HepG2 (cell line): ENCODE results near the gene TSHZ2. TPM values are rescaled to one million over a fixed set of nuclear protein-coding genes. Genes with fewer than 3 reads are reported as not detected.

Source experiments
- AHR ChIP-seq: IDR thresholded peaks from 2 replicates; pipeline ENCODE4 v1.6.1; 2018; ENCODE audit warnings: missing genetic modification reagents, missing compliant biosample characterization
- CBX1 ChIP-seq: IDR thresholded peaks from one replicate; pipeline ENCODE4 v1.6.1; 2016; ENCODE audit warnings: antibody characterized with exemption, low read depth
- DNMT3B ChIP-seq: conservative IDR thresholded peaks from 2 replicates; pipeline ENCODE4 v1.6.1; 2016; ENCODE audit warnings: missing biosample characterization, control low read depth
- ETV5 ChIP-seq: IDR thresholded peaks from 2 replicates; pipeline ENCODE4 v1.6.1; 2018; ENCODE audit warnings: missing biosample characterization, missing genetic modification reagents, inconsistent platforms, borderline replicate concordance
- FOXK1 ChIP-seq: sonication (generic); formaldehyde crosslinking; IDR thresholded peaks from 2 replicates; pipeline ENCODE4 v1.4.0; 2020; ENCODE audit warnings: low read depth, missing genetic modification reagents, borderline replicate concordance
- JUN ChIP-seq: sonication (generic); formaldehyde crosslinking; IDR thresholded peaks from 2 replicates; pipeline ENCODE4 v1.4.0; 2020; ENCODE audit warnings: mild to moderate bottlenecking, missing genetic modification reagents
- KDM3A ChIP-seq: IDR thresholded peaks from 2 replicates; pipeline ENCODE4 v1.6.1; 2018; ENCODE audit warnings: low read depth, missing compliant biosample characterization
- MXD4 ChIP-seq: IDR thresholded peaks from 2 replicates; pipeline ENCODE4 v1.6.1; 2016; ENCODE audit warnings: mild to moderate bottlenecking, missing biosample characterization, missing genetic modification reagents
- NBN ChIP-seq: fragments of 450-650 bp; conservative IDR thresholded peaks from 2 replicates; pipeline ENCODE4 v1.6.1; 2017
- NCOA2 ChIP-seq: sonication (generic); formaldehyde crosslinking; IDR thresholded peaks from 2 replicates; pipeline ENCODE4 v1.8.0; 2022; ENCODE audit warnings: inconsistent platforms
- PREB ChIP-seq: sonication (generic); formaldehyde crosslinking; IDR thresholded peaks from 2 replicates; pipeline ENCODE4 v1.4.0; 2020; ENCODE audit warnings: missing genetic modification reagents
- PRMT3 ChIP-seq: sonication (generic); formaldehyde crosslinking; IDR thresholded peaks from 2 replicates; pipeline ENCODE4 v1.8.1; 2022; ENCODE audit warnings: low read depth, mild to moderate bottlenecking, moderate library complexity, missing genetic modification reagents, borderline replicate concordance
- RCOR2 ChIP-seq: IDR thresholded peaks from 2 replicates; pipeline ENCODE4 v1.6.1; 2016; ENCODE audit warnings: missing biosample characterization, missing genetic modification reagents
- REPIN1 ChIP-seq: sonication (generic); formaldehyde crosslinking; IDR thresholded peaks from 2 replicates; pipeline ENCODE4 v1.8.0; 2022; ENCODE audit warnings: missing genetic modification reagents, low read depth, mild to moderate bottlenecking, borderline replicate concordance
- TEF ChIP-seq: sonication (generic); formaldehyde crosslinking; IDR thresholded peaks from 2 replicates; pipeline ENCODE4 v1.5.0; 2020; ENCODE audit warnings: missing genetic modification reagents
- ZFP41 ChIP-seq: sonication (generic); formaldehyde crosslinking; IDR thresholded peaks from 2 replicates; pipeline ENCODE4 v1.4.0; 2020; ENCODE audit warnings: mild to moderate bottlenecking, missing genetic modification reagents, borderline replicate concordance
- ZFP82 ChIP-seq: sonication (generic); formaldehyde crosslinking; IDR thresholded peaks from 2 replicates; pipeline ENCODE4 v1.5.1; 2020; ENCODE audit warnings: mild to moderate bottlenecking, missing genetic modification reagents, borderline replicate concordance
- ZNF432 ChIP-seq: sonication (generic); formaldehyde crosslinking; IDR thresholded peaks from 2 replicates; pipeline ENCODE4 v1.5.0; 2020; ENCODE audit warnings: missing genetic modification reagents, mild to moderate bottlenecking, borderline replicate concordance
- ZNF768 ChIP-seq: sonication (generic); formaldehyde crosslinking; IDR thresholded peaks from 2 replicates; pipeline ENCODE4 v1.4.0; 2020; ENCODE audit warnings: missing genetic modification reagents
- polyA plus RNA-seq, 8 experiments: library from polyadenylated mRNA; depleted of rRNA in 3 of 8; stranded (reverse) in 7 of 8; unstranded in 1 of 8; fragments of >200 nt; fragmentation: Illumina TruSeq in 4 of 8; extraction: Trizol in 4 of 8; gene quantifications; 2 replicates each; pipeline versions ENCODE4 v1.2.1 to v1.2.3, GENCODE V29; 2011 to 2016; ENCODE audit warnings: low read depth in 4 of 8, missing spikeins in 1 of 8, mixed read lengths in 1 of 8; ENCODE audit not compliant: insufficient read depth in 1 of 8
- total RNA-seq, 5 experiments: library from RNA; depleted of rRNA; stranded (reverse); fragments of >200 nt; fragmentation: Illumina TruSeq; extraction: Trizol; gene quantifications; 2 replicates each; pipeline ENCODE4 v1.2.3, GENCODE V29; 2016; ENCODE audit warnings: low read depth in 1 of 5
- TF ChIP-seq, protein P1 (sequence below): sonication (generic); formaldehyde crosslinking; IDR thresholded peaks from 2 replicates; pipeline ENCODE4 v1.8.0; 2022; ENCODE audit warnings: mild to moderate bottlenecking, missing genetic modification reagents; ENCODE audit not compliant: insufficient replicate concordance
- TF ChIP-seq, protein P2 (sequence below): sonication (generic); formaldehyde crosslinking; IDR thresholded peaks from 2 replicates; pipeline ENCODE4 v1.4.0; 2020; ENCODE audit warnings: mild to moderate bottlenecking, missing genetic modification reagents
- TF ChIP-seq, protein P3 (sequence below): fragments of 450-650 bp; IDR thresholded peaks from 2 replicates; pipeline ENCODE4 v1.6.1; 2016

Gene TSHZ2
- total and polyA plus RNA-seq, 2 of the 13 experiments (the other 11 are each of a cell fraction or from before 2014, with no cell fraction given) = 0.01 TPM; not detected in 1

GRCh38 chr20:53513489-53514298, 541.5 kb downstream of the TSHZ2 start (continued):
- TF ChIP-seq TEF (CRISPR knock-in tag) (no peak), CBX1 (no peak), AHR (CRISPR knock-in tag) (no peak), REPIN1 (CRISPR knock-in tag) (peak; percentile 24; the same call in 1 of the 2 replicates), ETV5 (CRISPR knock-in tag) (no peak), NCOA2 (CRISPR knock-in tag) (0 out of 2 replicates have a peak, but pooled peaks have one; percentile 21), JUN (no peak), ZFP82 (CRISPR knock-in tag) (no peak), ZNF432 (no peak), PRMT3 (CRISPR knock-in tag) (no peak), NBN (no peak), KDM3A (no peak), MXD4 (CRISPR knock-in tag) (no peak), ZFP41 (CRISPR knock-in tag) (no peak), PREB (CRISPR knock-in tag) (no peak), ZNF768 (CRISPR knock-in tag) (no peak), FOXK1 (no peak), RCOR2 (CRISPR knock-in tag) (no peak), DNMT3B (CRISPR knock-in tag) (no peak)
- TF ChIP-seq, protein P1, sequence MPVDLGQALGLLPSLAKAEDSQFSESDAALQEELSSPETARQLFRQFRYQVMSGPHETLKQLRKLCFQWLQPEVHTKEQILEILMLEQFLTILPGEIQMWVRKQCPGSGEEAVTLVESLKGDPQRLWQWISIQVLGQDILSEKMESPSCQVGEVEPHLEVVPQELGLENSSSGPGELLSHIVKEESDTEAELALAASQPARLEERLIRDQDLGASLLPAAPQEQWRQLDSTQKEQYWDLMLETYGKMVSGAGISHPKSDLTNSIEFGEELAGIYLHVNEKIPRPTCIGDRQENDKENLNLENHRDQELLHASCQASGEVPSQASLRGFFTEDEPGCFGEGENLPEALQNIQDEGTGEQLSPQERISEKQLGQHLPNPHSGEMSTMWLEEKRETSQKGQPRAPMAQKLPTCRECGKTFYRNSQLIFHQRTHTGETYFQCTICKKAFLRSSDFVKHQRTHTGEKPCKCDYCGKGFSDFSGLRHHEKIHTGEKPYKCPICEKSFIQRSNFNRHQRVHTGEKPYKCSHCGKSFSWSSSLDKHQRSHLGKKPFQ (CRISPR knock-in tag) = no peak
- TF ChIP-seq, protein P2, sequence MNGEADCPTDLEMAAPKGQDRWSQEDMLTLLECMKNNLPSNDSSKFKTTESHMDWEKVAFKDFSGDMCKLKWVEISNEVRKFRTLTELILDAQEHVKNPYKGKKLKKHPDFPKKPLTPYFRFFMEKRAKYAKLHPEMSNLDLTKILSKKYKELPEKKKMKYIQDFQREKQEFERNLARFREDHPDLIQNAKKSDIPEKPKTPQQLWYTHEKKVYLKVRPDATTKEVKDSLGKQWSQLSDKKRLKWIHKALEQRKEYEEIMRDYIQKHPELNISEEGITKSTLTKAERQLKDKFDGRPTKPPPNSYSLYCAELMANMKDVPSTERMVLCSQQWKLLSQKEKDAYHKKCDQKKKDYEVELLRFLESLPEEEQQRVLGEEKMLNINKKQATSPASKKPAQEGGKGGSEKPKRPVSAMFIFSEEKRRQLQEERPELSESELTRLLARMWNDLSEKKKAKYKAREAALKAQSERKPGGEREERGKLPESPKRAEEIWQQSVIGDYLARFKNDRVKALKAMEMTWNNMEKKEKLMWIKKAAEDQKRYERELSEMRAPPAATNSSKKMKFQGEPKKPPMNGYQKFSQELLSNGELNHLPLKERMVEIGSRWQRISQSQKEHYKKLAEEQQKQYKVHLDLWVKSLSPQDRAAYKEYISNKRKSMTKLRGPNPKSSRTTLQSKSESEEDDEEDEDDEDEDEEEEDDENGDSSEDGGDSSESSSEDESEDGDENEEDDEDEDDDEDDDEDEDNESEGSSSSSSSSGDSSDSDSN (CRISPR knock-in tag) = no peak
- TF ChIP-seq, protein P3, sequence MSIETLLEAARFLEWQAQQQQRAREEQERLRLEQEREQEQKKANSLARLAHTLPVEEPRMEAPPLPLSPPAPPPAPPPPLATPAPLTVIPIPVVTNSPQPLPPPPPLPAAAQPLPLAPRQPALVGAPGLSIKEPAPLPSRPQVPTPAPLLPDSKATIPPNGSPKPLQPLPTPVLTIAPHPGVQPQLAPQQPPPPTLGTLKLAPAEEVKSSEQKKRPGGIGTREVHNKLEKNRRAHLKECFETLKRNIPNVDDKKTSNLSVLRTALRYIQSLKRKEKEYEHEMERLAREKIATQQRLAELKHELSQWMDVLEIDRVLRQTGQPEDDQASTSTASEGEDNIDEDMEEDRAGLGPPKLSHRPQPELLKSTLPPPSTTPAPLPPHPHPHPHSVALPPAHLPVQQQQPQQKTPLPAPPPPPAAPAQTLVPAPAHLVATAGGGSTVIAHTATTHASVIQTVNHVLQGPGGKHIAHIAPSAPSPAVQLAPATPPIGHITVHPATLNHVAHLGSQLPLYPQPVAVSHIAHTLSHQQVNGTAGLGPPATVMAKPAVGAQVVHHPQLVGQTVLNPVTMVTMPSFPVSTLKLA = no peak
